Left ventricle myocardium inferior (tissue), 1 donor: ENCODE data around the gene ARSK. TPM values are rescaled to one million over a fixed set of nuclear protein-coding genes. Genes with fewer than 3 reads are reported as not detected.

ENCODE experiments used
- DNase-seq: peaks from one replicate; pipeline ENCODE4 v3.0.0-alpha.2; 2020
- H3K27ac ChIP-seq: fragments of 200-600 bp; replicated peaks from 2 replicates; pipeline ENCODE4 v1.8.0; 2021
- H3K27me3 ChIP-seq: fragments of 200-600 bp; 2 replicates; pipeline ENCODE4 v1.8.0; 2021; ENCODE audit warnings: low read depth
- H3K36me3 ChIP-seq: fragments of 200-600 bp; 2 replicates; pipeline ENCODE4 v1.8.0; 2021
- H3K4me1 ChIP-seq: fragments of 200-600 bp; 2 replicates; pipeline ENCODE4 v1.8.0; 2021
- H3K4me3 ChIP-seq: fragments of 200-600 bp; 2 replicates; pipeline ENCODE4 v1.8.0; 2021; ENCODE audit warnings: mild to moderate bottlenecking, moderate library complexity
- H3K9me3 ChIP-seq: fragments of 200-600 bp; replicated peaks from 2 replicates; pipeline ENCODE4 v1.8.0; 2021
- intact Hi-C: fragments of 100-400 bp; cut with micrococcal nuclease; formaldehyde crosslinking; loops from one replicate; pipeline ENCODE4 v1.11.0; 2022
- long read RNA-seq: library from polyadenylated mRNA; unstranded; transcript quantifications from one replicate; pipeline ENCODE4 v2.0.0, GENCODE V29; 2021
- total RNA-seq: library from RNA; stranded (reverse); fragmentation: NEBNext Ultra II Directional; extraction: Animal tissue kit (Norgen Biotek cat#: 25700); gene quantifications from one replicate; pipeline ENCODE4 v1.2.1, GENCODE V29; 2021
- TF ChIP-seq, protein P1 (sequence below): fragments of 200-600 bp; IDR thresholded peaks from 2 replicates; pipeline ENCODE4 v1.8.0; 2021; ENCODE audit warnings: antibody characterized with exemption, mild to moderate bottlenecking, borderline replicate concordance
- donor health status: DM: no; HTN: yes; CAD: no; lungs with severe emphysema.

The ARSK gene, protein sequence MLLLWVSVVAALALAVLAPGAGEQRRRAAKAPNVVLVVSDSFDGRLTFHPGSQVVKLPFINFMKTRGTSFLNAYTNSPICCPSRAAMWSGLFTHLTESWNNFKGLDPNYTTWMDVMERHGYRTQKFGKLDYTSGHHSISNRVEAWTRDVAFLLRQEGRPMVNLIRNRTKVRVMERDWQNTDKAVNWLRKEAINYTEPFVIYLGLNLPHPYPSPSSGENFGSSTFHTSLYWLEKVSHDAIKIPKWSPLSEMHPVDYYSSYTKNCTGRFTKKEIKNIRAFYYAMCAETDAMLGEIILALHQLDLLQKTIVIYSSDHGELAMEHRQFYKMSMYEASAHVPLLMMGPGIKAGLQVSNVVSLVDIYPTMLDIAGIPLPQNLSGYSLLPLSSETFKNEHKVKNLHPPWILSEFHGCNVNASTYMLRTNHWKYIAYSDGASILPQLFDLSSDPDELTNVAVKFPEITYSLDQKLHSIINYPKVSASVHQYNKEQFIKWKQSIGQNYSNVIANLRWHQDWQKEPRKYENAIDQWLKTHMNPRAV
- total RNA-seq = 3.7 TPM
- long read RNA-seq, partial matches to known transcripts = 1 of 4 reads
- long read RNA-seq, other reads (novel, unspliced or antisense) = 0 of 4 reads

DNA sequence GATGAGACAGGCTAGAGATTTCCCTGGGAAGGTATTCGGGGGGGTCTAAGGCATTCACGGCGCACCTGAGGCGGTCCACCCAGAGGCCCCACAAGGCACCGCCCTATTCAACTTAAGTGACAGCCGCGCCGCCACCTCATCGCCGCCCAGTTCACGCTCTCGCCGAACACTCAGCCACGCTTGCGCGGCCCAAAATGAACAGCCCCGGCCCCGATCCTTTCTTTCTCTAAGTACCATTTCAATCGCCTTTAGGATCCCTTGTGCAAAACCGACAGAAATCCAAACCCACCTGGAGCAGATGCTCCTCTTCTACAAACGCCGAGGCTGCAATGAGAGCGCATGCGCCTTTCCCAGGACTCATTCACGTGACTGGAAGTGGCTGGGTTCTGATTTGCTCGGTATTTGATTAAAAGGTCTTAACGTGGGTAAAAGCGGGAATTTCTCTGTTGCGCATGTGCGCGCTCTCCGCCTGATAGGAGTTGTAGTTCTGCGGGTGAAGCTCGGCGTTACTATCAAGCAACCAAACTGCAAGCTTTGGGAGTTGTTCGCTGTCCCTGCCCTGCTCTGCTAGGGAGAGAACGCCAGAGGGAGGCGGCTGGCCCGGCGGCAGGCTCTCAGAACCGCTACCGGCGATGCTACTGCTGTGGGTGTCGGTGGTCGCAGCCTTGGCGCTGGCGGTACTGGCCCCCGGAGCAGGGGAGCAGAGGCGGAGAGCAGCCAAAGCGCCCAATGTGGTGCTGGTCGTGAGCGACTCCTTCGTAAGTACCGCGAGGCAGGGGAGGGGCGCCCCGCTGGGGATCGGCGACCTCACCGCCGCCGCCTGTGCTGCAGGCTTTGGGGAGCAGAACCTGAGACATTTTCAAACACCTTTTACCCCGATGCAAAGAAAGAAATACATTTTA, at the start of gene ARSK, which contains the start of gene SKIC3:
ARSK (plus strand) TSS at position 455 of the 902 bp plus-strand sequence; CDS start at position 633, 178 bp downstream.
SKIC3 (minus strand) TSS at position 331 of the 902 bp plus-strand sequence. CDS start 7,827 bp downstream, outside the sequence.
- Histone ChIP-seq H3K27me3 (no peaks in the 10 kb centered on the region), H3K4me1 (peaks cover 43% of the 10 kb centered on the region), H3K9me3 (no peaks in the 10 kb centered on the region), H3K27ac (peak within 1 kb of the TSS; percentile 87), H3K36me3 (peaks cover 4% of the 10 kb centered on the region), H3K4me3 (peak within 1 kb of the TSS; percentile 76)
- DNase-seq = peak; percentile 93
- TF ChIP-seq, protein P1, sequence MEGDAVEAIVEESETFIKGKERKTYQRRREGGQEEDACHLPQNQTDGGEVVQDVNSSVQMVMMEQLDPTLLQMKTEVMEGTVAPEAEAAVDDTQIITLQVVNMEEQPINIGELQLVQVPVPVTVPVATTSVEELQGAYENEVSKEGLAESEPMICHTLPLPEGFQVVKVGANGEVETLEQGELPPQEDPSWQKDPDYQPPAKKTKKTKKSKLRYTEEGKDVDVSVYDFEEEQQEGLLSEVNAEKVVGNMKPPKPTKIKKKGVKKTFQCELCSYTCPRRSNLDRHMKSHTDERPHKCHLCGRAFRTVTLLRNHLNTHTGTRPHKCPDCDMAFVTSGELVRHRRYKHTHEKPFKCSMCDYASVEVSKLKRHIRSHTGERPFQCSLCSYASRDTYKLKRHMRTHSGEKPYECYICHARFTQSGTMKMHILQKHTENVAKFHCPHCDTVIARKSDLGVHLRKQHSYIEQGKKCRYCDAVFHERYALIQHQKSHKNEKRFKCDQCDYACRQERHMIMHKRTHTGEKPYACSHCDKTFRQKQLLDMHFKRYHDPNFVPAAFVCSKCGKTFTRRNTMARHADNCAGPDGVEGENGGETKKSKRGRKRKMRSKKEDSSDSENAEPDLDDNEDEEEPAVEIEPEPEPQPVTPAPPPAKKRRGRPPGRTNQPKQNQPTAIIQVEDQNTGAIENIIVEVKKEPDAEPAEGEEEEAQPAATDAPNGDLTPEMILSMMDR = peak; percentile 57
- intact Hi-C loops = no loop called here

DNA sequence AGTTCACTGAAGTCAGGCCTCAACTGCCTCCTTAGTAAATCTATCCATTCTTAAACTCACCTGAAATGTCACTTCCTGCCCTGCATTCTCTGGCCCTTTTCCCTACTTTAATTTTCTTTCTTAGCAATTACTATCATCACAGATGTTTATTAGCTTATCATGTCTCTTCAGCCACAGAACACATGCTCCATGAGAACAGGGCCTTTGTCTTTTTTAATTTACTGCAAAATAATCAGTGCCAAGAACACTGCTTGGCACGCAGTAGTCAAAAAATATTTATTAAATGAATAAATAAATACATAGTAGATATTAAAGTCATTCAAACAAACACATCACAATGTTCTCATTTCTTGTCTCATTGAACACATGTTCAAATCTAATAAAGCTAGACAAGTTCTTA, 46.4 kb upstream of the ARSK start:
- no peak overlapping the region for H3K4me3 ChIP-seq
- intact Hi-C loops = no loop called here
- no peak for DNase-seq
- TF ChIP-seq, protein P1 = no peak
- H3K36me3 ChIP-seq = peaks cover 96% of the 10 kb centered on the region
- H3K27ac ChIP-seq = no peak overlapping the region
- no peaks in the 10 kb centered on the region for H3K4me1 ChIP-seq
- no peaks in the 10 kb centered on the region for H3K9me3 ChIP-seq
- no peaks in the 10 kb centered on the region for H3K27me3 ChIP-seq

DNA sequence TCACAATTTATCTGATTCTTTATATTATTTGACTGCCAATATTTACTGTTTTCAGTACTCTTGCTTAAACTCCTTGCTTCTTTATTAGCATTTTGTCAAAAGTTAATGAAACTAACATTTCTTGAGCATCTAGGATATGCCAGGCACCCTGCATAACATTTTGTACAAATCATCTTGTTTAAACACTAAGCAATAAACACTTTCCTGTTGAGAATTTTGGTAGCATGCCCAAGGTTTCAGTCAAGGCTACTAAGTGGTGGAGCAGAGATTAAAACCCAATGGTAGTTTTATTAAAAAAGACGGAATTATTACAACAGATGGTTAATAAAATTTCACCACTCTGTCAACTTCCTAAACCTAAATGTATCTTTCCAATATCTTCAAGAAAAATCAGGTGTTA, 43.3 kb upstream of the ARSK start:
- Histone ChIP-seq H3K27me3 (no peaks in the 10 kb centered on the region), H3K4me1 (no peaks in the 10 kb centered on the region), H3K27ac (no peak overlapping the region), H3K9me3 (no peaks in the 10 kb centered on the region), H3K4me3 (no peak overlapping the region), H3K36me3 (peaks cover 99% of the 10 kb centered on the region)
- TF ChIP-seq, protein P1 = no peak
- no peak for DNase-seq
- intact Hi-C loops = no loop called here

DNA sequence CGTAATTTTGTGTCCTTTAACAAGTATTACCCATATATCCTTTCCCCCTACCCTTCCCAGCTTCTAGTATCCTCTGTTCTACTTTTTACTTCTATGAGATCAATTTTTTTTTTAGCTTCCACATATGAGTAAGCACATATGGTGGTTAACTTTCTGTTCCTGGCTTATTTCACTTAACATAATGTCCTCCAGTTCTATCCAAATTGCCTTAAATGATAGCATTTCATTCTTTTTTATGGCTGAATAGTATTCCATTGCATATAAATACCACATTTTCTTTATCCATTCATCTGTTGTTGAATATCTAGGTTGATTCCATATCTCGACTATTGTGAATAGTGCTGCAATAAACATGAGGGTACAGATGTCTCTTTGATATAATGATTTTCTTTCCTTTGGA, 36.5 kb upstream of the ARSK start:
- intact Hi-C loops = no loop called here
- Histone ChIP-seq H3K4me1 (no peaks in the 10 kb centered on the region), H3K27ac (no peak overlapping the region)

DNA sequence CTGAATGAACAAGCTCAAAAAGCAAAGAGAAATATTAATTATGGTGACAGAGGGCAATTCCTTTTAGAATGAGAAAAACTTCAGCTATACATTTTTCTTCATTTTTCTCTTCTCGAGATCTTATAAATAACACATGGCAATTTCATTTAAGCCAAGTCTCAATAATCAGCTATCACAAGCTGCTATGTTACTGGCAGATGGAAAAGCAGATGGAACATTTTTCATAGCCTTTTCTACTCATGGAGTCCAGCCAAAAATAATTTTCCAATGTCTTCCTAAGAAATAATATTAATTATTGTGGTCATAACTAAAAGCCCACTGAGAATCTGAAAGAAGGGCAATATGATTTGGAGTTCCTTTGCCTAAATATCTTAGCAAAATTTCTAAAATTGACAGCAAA, 35.8 kb upstream of the ARSK start:
- intact Hi-C loops = no loop called here
- Histone ChIP-seq H3K4me3 (no peak overlapping the region), H3K36me3 (peaks cover 97% of the 10 kb centered on the region), H3K27ac (no peak overlapping the region), H3K27me3 (no peaks in the 10 kb centered on the region), H3K9me3 (no peaks in the 10 kb centered on the region), H3K4me1 (no peaks in the 10 kb centered on the region)
- no peak for DNase-seq
- TF ChIP-seq, protein P1 = no peak

More for the DNA sequence above, 36.5 kb upstream of the ARSK start:
- no peak for DNase-seq
- no peaks in the 10 kb centered on the region for H3K9me3 ChIP-seq
- H3K4me3 ChIP-seq = no peak overlapping the region
- TF ChIP-seq, protein P1 = no peak
- H3K27me3 ChIP-seq = no peaks in the 10 kb centered on the region
- H3K36me3 ChIP-seq = peaks cover 97% of the 10 kb centered on the region
